Neural cell (in vitro differentiated cells): ENCODE results near the gene TRMT1.

Experiments used
- CTCF ChIP-seq: fragments of 450-650 bp; IDR thresholded peaks from 2 replicates; pipeline ENCODE4 v1.5.1; 2014; ENCODE audit warnings: antibody characterized with exemption, mild to moderate bottlenecking, moderate library complexity; ENCODE audit not compliant: poor library complexity, severe bottlenecking
- POLR2AphosphoS5 ChIP-seq: IDR thresholded peaks from 2 replicates; pipeline ENCODE4 v1.6.1; 2012
- TAF1 ChIP-seq: IDR thresholded peaks from 2 replicates; pipeline ENCODE4 v1.6.1; 2012; ENCODE audit warnings: low read depth

- TF ChIP-seq CTCF (no peak), POLR2AphosphoS5 (no peak), TAF1 (no peak)
These were observed 23.8 kb downstream of the TRMT1 start for GRCh38 chr19:13092606-13093235.
